NCI-H2107 (cell line): Measurements from ENCODE around the gene LYRM9.
"Not testable (repeated sequence)": the region's sequence is repeated elsewhere in the genome, so short reads cannot be mapped to it uniquely, and the experiment has no call there.

Source experiments
- DNase-seq: peaks from one replicate; lab custom pipeline; 2025; lab: John Stamatoyannopoulos, UW

LYRM9 gene

GRCh38 chr17:27906226-27906580, 13.0 kb upstream of the LYRM9 start:
- DNase-seq, result no peak

DNA sequence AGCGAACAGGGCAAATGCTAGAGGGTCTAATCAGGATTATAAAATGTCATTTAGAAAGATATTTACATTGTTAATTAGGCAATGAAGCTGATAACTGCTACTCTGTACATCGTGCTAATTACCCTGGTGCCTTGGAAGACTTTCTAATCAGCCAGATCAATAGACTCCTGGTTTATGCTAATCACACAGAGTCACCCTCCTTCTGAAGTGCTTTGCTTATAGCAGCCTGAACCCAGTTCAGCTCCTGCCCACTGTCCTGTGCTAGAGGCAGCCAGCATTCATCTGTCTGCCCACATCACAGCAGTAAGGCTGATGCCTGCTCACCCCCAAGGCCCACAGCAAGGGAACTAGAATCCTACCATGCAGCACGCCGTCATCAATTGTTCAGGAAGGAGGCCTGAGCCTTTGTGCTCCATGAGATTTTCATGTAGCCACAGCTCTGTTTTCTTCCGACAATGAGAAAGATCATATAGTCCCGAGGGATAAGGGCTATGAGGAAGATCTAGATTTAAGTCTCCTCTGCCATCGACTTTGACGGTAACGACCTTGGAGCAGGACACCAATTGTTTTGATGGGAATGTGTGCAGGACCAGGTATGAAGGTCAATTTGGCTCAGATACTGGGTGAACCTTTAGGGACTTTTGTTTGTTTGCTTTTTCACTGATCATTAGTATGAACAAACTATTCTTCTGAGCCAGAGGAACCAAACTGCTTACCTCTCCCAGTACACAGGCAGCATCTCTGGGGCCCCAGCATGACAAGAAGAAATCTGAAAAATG, 12.5 kb upstream of the LYRM9 start:
- DNase-seq, result no peak

GRCh38 chr17:27904534-27905446, 11.6 kb upstream of the LYRM9 start:
- no peak for DNase-seq

DNA sequence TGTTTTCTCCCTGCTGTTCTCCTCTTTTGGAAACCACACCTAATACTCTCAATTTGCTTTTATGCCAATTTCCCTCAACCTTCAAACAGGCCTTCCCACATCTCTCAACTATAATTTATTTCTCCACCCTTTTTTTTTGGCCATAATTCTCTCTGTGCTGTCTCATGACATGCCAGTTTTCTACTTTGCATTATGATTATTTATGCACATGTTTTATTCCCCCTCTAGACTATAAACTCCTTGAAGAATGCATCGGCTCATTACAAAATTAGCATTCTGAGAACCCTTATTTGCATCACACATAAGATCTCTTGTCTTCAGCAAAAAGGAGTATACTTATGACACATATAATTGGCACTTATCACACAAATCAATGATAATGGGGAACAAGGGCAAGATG, 10.9 kb upstream of the LYRM9 start:
- DNase-seq, result no peak

DNA sequence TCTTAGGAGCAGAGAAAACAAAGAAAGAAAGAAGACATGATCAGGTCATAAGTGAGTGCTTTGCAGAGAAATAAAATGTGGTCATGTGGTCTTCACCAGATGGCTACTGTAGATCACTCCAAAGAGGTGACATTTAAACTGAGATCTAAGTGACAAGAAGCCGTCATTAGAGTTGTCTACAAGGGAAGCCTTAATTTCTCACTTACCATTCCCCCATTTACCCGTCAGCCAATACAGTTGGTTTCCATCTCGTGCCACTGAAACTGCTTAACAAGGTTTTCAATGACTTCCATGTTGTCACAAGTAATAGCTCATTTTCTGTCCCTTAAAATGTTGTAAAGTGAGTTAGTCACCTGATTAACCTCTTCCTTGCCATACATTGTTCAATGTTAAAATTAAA, 6.4 kb upstream of the LYRM9 start:
- DNase-seq, result no peak

DNA sequence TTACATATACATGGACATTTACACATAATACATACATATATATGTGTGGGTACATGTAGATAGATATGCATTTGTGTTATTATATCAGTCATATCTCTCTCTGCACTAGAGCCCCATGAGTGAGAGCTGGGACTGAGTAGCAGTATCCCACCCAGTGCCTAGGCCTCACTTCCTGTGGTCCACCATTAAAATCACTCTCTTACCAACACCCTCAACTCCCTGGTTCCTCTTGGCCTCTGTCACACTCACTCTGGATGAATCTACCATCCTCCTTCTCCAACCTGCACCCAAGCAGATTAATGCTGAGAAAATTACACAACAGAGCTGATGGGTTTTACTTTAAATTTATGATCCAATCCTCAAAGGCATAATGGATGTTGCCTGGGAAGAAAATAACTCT, 4.9 kb upstream of the LYRM9 start:
- no peak for DNase-seq

GRCh38 chr17:27896701-27897100, 3.5 kb upstream of the LYRM9 start:
- DNase-seq, result no peak

GRCh38 chr17:27895940-27896535, 2.9 kb upstream of the LYRM9 start:
- DNase-seq, result no peak

- DNase-seq, result no peak
These were observed 2.1 kb upstream of the LYRM9 start for GRCh38 chr17:27895123-27895895.

GRCh38 chr17:27893841-27894503, 807 bp upstream of the LYRM9 start:
- no peak for DNase-seq

- no peak for DNase-seq
These were observed 661 bp downstream of the LYRM9 start for GRCh38 chr17:27892542-27892865.

GRCh38 chr17:27891841-27892240, 1.3 kb downstream of the LYRM9 start:
- DNase-seq, result no peak

- DNase-seq, result no peak
These were observed 3.4 kb downstream of the LYRM9 start for GRCh38 chr17:27889711-27890251.

DNA sequence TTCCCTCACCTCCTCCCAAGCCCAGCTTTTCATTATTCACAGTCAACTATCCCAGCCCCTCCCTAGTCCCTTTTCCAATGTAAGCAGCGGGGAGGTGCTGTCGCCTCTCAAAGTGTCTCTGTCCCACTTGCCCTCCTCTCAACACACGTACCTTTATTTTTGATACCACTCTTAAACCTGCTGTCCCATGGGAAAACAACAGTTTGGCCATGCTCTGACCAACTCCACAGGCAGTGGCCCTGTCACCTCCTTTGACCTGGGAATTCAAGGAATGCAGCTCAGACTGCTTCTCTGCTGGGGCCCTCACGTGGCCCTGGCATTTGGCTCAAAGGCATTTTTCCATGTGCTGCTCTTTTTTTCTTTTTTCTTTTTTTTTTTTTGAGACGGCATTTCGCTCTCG, 4.2 kb downstream of the LYRM9 start:
- no peak for DNase-seq

- DNase-seq, result no peak
These were observed 5.1 kb downstream of the LYRM9 start for GRCh38 chr17:27888067-27888466.

GRCh38 chr17:27886348-27886906, 6.7 kb downstream of the LYRM9 start:
- not testable (repeated sequence) for DNase-seq

- no peak for DNase-seq
These were observed 10.9 kb downstream of the LYRM9 start for GRCh38 chr17:27882162-27882840.

GRCh38 chr17:27879987-27880608, 13.1 kb downstream of the LYRM9 start:
- DNase-seq, result peak; percentile 42

GRCh38 chr17:27878776-27879562, 14.2 kb downstream of the LYRM9 start:
- DNase-seq, result no peak
